HG03520 (cell line): ENCODE results near the gene CBX3.
"Not testable (repeated sequence)": the region's sequence is repeated elsewhere in the genome, so short reads cannot be mapped to it uniquely, and the experiment has no call there.

Experiments
- ATAC-seq: cut with Tn5 transposase; IDR thresholded peaks from one replicate; pipeline ENCODE4 v1.9.1; 2021; ENCODE audit warnings: mild to moderate bottlenecking, moderate library complexity; ENCODE audit not compliant: unreplicated experiment

CBX3 gene

DNA sequence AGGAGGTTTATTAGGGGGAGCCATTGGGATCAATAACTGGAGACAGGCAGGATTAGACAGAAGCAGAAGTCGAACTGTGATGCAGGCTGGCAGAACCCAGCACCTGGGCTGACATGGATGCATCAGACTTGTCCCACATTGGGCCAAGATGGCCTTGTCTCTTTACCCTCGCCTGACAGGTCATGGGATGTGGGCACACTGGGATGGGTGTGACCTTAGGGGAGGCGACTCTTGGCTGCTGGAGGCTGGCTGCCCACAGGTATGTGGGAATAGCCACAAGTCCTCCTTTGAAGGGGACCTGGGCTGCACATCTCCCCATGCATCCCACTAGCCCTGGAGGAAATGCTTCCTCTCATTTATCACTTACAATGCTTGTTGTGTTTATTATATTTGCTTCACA, 32.3 kb upstream of the CBX3 start:
- no peak for ATAC-seq

DNA sequence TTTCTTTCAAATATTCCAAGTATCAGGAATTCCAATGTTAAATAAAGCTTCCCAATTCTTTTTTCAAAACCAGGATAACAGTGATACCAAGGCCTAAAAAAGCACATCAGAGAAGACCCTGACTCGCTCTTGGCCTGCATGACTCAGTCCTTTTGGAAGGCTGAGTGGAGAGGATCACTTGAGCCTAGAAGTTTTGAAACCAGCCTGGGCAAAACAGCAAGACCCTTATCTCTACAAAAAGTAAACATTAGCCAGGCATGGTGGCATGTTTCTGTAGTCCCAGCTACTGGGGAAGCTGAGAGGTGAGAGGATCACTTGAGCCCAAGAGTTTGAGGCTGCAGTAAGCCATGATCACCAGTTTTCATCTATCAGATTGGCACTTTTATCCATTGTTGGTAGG, 30.9 kb upstream of the CBX3 start:
- no peak for ATAC-seq

DNA sequence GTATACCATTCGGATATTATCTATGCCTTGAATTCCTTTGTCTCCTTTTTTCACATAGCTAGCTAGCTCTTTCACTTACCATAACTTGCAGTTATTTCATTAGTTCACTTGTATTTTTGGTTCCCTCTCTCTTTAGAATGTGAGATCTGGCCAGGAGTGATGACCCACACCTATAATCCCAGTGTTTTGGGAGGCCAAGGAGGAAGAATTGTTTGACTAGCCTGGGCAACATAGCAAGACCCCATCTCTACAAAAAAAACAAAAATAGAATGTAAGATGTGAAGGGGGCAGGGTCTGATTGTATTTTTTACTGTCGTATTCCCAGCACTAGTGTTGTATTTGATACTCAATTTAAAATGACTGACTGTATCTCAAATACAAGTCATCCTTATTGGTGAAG, 29.9 kb upstream of the CBX3 start:
- ATAC-seq = no peak

DNA sequence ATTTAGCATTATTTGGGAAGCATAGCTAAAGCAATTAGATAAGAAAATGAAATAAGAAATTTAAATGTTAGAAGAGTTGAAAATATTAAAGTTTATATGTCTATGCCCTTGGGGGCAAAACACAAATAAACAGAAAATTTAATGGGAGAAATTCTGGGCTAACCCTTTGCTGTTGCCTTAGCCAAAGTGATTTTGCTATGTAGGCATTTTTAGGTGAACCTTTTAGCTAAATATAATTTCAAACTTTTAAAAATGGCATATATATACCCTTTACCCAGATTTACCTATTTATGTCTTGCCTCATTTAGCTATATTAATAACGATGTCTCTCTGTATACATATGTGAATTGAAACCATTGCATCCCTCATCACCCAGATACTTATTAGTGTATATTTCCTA, 29.5 kb upstream of the CBX3 start:
- ATAC-seq = no peak

DNA sequence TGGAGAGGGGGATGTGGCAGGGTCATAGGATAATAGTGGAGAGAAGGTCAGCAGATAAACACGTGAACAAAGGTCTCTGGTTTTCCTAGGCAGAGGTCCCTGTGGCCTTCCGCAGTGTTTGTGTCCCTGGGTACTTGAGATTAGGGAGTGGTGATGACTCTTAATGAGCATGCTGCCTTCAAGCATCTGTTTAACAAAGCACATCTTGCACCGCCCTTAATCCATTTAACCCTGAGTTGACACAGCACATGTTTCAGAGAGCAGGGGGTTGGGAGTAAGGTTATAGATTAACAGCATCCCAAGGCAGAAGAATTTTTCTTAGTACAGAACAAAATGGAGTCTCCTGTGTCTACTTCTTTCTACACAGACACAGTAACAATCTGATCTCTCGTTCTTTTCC, 25.6 kb upstream of the CBX3 start:
- not testable (repeated sequence) for ATAC-seq

DNA sequence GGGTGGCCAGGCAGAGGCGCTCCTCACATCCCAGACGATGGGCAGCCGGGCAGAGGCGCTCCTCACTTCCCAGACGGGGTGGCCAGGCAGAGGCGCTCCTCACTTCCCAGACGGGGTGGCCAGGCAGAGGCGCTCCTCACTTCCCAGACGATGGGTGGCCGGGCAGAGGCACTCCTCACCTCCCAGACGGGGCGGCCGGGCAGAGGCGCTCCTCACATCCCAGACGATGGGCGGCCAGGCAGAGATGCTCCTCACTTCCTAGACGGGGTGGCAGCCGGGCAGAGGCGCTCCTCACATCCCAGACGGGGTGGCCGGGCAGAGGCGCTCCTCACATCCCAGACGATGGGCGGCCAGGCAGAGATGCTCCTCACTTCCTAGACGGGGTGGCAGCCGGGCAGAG, 24.8 kb upstream of the CBX3 start:
- not testable (repeated sequence) for ATAC-seq

DNA sequence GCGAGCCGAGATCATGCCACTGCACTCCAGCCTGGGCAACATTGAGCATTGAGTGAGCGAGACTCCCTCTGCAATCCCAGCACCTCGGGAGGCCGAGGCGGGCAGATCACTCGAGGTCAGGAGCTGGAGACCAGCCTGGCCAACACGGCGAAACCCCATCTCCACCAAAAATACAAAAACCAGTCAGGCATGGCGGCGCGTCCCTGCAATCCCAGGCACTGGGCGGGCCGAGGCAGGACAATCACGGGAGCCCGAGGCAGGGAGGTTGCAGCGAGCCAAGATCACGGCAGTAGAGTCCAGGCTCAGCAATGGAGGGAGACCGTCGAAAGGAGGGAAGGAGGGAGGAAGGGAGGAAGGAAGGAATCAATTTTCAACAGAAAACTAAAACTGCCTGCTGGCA, 24.3 kb upstream of the CBX3 start:
- ATAC-seq = not testable (repeated sequence)

DNA sequence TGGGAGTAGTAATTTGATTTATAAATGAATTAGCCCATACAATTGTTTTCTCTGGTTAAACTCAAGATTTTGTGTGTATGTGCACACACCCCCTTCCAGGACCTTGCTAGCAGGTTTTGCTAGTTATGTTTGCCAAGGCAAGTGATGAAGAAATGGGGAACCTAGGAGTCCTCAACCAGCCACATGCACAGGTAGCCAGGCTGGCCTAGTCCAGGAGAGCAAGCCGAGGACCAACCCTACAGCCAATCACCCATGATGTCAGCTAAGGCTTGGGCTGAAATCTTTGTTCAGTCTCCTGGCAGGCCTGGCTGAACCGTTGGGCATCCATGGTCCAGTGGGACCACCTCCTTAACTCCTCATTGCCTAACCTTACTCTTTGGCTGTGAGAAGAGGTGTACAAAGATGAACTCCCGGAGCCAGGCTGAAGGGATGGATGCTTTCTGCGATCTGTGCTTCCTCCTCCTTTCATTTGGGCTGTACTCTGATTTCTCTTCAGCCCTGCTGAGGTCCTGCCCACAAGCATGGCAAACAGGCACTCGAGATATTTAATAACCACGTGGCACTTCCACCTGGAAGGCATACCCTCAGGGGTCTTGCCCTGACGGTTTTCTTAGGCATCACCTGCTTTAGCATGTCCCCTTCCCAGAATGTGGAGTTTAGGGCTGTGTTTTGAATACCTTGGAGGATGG, 23.1 kb upstream of the CBX3 start:
- no peak for ATAC-seq

DNA sequence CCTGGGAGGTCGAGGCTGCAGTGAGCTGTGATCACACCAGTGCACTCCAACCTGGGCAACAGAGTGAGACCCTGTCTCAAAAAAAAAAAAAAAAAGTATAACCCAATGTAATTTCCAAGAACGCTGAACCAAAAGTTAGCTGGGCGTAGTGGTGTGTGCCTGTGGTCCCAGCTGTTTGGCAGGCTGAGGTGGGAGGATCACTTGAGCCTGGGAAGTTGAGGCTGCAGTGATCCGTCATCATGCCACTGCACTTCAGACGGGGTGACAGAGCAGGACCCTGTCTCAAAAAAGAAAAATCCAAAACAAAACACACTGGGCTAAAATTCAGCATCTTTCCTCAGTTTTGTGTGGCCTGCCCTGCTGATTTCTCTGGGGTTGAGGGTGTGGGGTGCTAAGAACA, 22.1 kb upstream of the CBX3 start:
- no peak for ATAC-seq

DNA sequence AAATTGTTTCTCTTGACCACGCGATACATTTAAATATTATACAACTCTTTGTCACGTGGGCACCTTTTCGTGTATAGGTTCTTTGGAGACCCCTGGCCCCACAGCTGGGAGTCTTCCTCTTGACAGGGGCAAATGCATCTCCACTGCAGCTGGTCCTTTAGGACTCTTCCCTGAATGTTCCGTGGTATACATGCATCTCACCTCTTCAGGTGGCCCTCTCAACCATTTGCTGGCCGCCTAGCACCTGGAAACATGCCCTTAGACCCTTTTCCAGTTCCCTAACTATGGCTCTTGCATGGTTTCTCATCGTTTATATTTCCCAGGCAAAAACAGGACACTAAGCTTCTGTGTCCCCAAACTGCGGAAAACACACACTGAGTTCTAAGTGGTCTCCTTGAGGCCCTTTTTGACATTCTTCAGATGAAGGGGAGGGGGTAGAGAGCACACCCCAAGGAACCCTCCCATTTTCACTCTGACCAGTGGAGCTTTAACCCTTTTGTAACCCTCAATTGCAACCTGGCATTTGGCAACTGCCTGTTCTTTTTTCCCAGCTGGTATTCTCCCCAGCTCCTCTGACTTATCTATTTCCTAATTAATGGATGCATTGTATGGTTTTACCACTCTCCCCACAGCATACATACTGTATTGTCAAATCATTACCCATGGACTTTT, 21.6 kb upstream of the CBX3 start:
- no peak for ATAC-seq

DNA sequence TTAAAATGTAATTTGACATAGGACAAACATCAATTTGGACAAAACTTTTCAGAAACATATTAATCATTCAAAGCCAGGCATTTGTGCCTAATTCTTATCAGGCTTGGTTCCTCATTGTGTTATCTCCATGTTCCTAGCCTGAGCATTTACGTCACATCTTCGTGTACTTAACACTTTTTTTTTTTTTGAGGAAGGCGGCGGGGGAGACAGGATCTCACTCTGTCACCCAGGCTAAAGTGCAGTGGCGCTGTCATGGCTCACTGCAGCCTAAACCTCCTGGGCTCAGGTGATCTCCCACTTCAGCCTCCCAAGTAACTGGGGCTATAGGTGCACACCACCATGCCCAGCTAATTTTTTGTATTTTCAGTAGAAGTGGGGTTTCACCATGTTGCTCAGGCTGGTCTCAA, 20.8 kb upstream of the CBX3 start:
- ATAC-seq = no peak

DNA sequence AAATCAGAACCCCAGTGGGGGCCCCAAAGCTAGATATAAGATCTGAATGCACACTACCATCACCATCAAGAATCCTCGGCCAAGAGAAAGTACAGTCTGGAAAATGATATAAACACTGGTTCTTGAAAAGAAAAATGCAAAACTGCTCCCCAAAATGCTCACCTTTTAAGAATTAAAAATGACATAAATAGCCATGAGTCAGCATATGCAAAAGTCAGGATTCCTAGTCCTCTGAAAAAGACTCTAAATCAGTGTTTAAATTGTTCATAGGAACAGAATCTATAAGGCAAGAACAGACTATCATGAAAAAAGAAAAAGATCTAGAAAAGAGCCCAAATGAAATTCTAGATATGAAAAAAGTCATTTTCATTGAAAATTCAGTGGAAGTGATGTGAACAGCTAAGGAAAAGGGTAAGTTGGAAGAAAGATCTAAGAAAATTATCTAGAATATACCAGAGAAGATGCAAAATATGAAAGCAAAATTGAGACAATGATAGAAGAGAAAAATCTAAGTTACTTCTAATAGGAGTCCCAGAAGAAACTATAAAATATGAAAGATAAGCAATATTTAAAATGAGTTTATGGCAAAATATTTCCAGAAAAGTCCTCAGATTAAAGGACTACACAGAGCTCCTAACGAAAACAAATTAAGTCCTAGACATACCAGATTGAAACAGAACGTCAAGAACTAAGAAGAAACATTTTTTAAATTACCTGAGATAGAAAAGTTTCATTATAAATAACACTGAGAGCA, 19.9 kb upstream of the CBX3 start:
- no peak for ATAC-seq

DNA sequence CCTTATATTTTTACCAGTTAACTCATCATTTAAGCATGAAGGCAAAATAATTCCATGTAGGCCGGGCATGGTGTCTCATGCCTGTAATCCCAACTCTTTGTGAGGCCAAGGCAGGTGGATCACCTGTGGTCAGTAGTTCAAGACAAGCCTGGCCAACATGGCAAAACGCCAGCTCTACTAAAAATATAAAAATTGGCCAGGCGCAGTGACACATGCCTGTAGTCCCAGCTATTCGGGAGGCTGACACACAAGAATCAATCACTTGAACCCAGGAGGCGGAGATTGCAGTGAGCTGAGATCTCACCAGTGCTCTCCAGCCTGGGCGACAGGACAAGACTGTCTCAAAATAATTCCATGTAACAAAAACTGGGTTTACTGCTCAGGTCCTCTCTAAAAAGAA, 19.3 kb upstream of the CBX3 start:
- no peak for ATAC-seq

DNA sequence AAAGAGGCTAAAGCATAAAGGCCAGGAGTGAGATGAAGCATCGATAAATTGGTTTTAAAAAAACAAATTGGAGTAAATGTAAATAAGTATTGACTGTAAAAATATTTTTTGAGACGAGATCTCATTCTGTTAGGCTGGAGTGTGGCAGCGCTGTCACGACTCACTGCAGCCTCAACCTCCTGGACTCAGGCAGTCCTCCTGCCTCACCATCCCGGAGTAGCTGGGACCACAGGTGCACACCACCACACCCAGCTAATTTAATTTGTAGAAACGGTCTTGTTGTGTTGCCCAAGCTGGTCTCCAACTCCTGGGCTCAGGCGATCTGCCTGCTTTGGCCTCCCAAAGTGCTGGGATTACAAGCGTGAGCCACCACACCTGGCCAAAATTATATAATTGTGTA, 18.8 kb upstream of the CBX3 start:
- ATAC-seq = no peak

DNA sequence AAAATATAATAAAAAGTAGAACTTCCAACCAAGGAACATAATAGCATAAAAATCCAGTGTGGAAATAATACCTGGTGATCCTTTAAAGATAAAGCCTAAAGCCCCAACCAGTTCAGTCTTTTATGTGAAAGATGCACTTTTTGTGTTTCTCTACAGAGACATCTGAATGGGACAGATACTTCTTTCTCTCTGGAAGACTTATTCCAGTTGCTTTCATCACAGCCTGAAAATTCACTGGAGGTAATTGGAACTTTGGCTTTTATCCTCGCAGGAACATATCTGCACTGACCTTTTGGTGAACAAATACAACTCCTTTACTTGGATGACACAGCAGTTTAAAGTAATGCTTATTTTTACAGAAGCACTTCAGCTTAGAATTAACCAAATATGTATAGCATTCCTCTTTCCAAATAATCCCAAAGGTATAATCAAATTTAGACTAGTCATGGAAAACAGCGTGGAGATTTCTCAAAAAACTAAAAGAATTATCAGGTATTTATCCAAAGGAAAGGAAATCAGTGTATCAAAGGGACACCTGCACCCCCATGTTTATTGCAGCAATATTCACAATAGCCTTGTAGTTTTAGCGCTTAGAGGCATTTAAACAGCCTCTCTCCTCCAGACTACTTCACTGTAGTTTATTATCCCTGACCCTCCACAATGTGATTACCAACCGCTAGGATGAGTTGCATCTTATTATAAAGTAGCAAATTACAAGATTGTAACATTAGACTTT, 17.8 kb upstream of the CBX3 start:
- no peak for ATAC-seq

DNA sequence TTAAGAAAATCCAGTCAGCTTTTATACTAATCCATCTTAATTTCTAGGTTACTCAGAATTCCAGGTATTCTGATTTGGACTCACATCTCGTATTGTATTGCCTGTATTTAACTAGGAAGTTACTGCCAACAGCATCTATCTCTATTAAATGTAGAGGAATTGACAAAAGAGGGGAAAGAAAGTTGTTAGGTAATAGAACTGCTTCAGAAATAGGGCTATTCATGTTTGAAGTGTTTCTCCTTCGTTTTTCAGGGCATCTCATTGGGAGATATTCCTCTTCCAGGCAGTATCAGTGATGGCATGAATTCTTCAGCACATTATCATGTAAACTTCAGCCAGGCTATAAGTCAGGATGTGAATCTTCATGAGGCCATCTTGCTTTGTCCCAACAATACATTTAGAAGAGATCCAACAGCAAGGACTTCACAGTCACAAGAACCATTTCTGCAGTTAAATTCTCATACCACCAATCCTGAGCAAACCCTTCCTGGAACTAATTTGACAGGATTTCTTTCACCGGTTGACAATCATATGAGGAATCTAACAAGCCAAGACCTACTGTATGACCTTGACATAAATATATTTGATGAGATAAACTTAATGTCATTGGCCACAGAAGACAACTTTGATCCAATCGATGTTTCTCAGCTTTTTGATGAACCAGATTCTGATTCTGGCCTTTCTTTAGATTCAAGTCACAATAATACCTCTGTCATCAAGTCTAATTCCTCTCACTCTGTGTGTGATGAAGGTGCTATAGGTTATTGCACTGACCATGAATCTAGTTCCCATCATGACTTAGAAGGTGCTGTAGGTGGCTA, 17.1 kb upstream of the CBX3 start:
- ATAC-seq = not testable (repeated sequence)

DNA sequence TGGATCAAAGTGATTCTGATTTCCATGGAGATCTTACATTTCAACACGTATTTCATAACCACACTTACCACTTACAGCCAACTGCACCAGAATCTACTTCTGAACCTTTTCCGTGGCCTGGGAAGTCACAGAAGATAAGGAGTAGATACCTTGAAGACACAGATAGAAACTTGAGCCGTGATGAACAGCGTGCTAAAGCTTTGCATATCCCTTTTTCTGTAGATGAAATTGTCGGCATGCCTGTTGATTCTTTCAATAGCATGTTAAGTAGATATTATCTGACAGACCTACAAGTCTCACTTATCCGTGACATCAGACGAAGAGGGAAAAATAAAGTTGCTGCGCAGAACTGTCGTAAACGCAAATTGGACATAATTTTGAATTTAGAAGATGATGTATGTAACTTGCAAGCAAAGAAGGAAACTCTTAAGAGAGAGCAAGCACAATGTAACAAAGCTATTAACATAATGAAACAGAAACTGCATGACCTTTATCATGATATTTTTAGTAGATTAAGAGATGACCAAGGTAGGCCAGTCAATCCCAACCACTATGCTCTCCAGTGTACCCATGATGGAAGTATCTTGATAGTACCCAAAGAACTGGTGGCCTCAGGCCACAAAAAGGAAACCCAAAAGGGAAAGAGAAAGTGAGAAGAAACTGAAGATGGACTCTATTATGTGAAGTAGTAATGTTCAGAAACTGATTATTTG, 16.3 kb upstream of the CBX3 start:
- no peak for ATAC-seq

DNA sequence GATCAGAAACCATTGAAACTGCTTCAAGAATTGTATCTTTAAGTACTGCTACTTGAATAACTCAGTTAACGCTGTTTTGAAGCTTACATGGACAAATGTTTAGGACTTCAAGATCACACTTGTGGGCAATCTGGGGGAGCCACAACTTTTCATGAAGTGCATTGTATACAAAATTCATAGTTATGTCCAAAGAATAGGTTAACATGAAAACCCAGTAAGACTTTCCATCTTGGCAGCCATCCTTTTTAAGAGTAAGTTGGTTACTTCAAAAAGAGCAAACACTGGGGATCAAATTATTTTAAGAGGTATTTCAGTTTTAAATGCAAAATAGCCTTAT, 15.7 kb upstream of the CBX3 start:
- ATAC-seq = no peak

DNA sequence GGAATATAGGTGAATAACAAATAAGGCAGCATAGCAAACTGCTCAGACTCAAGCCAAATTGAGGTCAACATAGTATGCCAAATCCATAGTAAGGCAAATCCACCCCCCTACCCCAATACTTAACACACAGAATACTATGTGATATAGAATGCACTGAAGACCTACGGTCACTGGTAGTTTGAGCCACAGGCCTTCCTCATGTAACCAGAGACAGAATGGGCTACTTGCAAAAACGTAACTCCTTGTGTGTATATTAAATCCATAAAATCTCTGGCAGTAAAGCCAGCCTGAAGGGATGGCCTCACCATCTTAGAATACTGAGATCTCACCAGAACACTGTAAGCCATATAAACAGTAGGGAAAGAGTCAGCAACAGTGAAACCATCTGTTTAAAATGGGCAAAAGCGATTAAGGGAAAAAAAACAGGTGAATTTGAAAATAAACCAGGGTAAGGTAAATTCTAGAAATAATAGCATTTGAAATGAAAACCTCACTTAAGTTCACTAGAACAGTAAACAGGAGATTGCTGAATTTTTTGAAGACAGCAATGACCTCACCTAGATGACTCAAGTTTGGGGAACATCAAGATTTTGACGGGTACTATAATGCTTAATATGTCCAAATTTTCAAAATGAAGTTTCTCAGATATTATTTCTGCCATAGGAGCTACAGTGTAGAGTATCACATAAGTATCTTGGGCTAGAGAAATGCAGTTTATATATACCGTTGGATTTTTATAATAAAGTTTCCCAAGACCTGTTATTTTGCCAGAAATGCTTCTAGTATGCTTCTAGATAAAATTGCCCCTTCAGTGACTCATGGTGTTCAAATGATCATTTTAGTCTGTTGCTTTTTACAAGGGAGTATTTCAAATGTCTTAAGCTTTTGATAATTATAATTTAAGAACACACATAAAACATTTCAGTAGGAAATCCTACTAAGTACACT, 14.9 kb upstream of the CBX3 start:
- no peak for ATAC-seq
